OCI-LY3 (cell line): ENCODE data around the gene CACNA1B.

Experiments
- CTCF ChIP-seq: fragments of 200-600, 300-600 bp; sonication (generic); IDR thresholded peaks from 2 replicates; pipeline ENCODE4 v1.5.1; 2014; ENCODE audit warnings: antibody characterized with exemption, low read length, low read depth
- EZH2phosphoT487 ChIP-seq: fragments of 200-600 bp; shearing (Covaris generic); IDR thresholded peaks from 2 replicates; pipeline ENCODE4 v1.6.1; 2018; ENCODE audit warnings: antibody characterized with exemption, mixed run types, low read depth

GRCh38 chr9:138082918-138083636 lies 205.5 kb downstream of the CACNA1B start:
- TF ChIP-seq EZH2phosphoT487, result no peak
- no peak for TF ChIP-seq CTCF
